H1 (cell line): ENCODE data around the gene PRRT4. TPM values are rescaled to one million over a fixed set of nuclear protein-coding genes. Genes with fewer than 3 reads are reported as not detected.

Experiments
- CTCF ChIA-PET: fragments of 300-600 bp; sonication (Branson Sonifier 250); formaldehyde crosslinking; loops from one replicate; lab custom pipeline; 2021; ENCODE audit not compliant: partially characterized antibody; lab: Charles Lee
- POLR2A ChIA-PET: fragments of 300-600 bp; sonication (Branson Sonifier 250); formaldehyde crosslinking; loops from one replicate; lab custom pipeline; 2021; ENCODE audit warnings: inconsistent platforms; ENCODE audit not compliant: partially characterized antibody; lab: Charles Lee
- DNase-seq, 2 experiments: peaks; one replicate each; pipeline versions ENCODE4 v3.0.0 to v3.0.0-alpha.2; 2010 to 2022; ENCODE audit warnings: low spot score in 2 of 2, low read depth in 1 of 2, mixed read lengths in 1 of 2
- FAIRE-seq: peaks from 2 replicates; lab custom pipeline; 2011; peaks lifted over from hg19 to GRCh38; lab: Jason Lieb, UNC
- H2AFZ ChIP-seq: 2 replicates; pipeline ENCODE4 v1.8.1; 2012; ENCODE audit warnings: low read length, inconsistent platforms
- H2AK5ac ChIP-seq: 2 replicates; pipeline ENCODE4 v1.6.1; 2013; ENCODE audit warnings: low read depth, low read length
- H2BK120ac ChIP-seq: replicated peaks from 2 replicates; pipeline ENCODE3; 2013; ENCODE audit warnings: low read depth, low read length, inconsistent platforms
- H2BK12ac ChIP-seq: 2 replicates; pipeline ENCODE4 v1.6.1; 2013; ENCODE audit warnings: low read depth, low read length
- H2BK15ac ChIP-seq: 2 replicates; pipeline ENCODE4 v1.6.1; 2013; ENCODE audit warnings: low read length
- H2BK20ac ChIP-seq: 2 replicates; pipeline ENCODE4 v1.6.1; 2013; ENCODE audit warnings: low read length
- H2BK5ac ChIP-seq: 2 replicates; pipeline ENCODE4 v1.6.1; 2013; ENCODE audit warnings: low read depth, low read length
- H3K14ac ChIP-seq: 2 replicates; pipeline ENCODE4 v1.6.1; 2013; ENCODE audit warnings: inconsistent platforms; ENCODE audit not compliant: insufficient read length
- H3K18ac ChIP-seq: 2 replicates; pipeline ENCODE4 v1.6.1; 2013; ENCODE audit warnings: low read length; ENCODE audit errors: extremely low read depth
- H3K23ac ChIP-seq: 2 replicates; pipeline ENCODE4 v1.6.1; 2013; ENCODE audit warnings: inconsistent platforms; ENCODE audit not compliant: insufficient read length
- H3K23me2 ChIP-seq: 2 replicates; pipeline ENCODE4 v1.6.1; 2013; ENCODE audit warnings: low read depth, low read length
- H3K27ac ChIP-seq: 2 replicates; pipeline ENCODE4 v1.6.1; 2011; ENCODE audit warnings: low read depth, low read length, inconsistent platforms
- H3K27me3 ChIP-seq, 4 experiments: replicated peaks in 1 of 4; 1 replicate in 1 of 4; 2 replicates in 3 of 4; pipeline versions ENCODE4 v1.6.1 to v1.8.1; 2011 to 2013; ENCODE audit warnings: low read length in 3 of 4, mild to moderate bottlenecking in 3 of 4, inconsistent platforms in 2 of 4, mixed read lengths in 2 of 4, moderate library complexity in 1 of 4; ENCODE audit not compliant: control insufficient read depth in 3 of 4, insufficient read depth in 3 of 4; ENCODE audit errors: extremely low read depth in 1 of 4
- H3K36me3 ChIP-seq, 4 experiments: 2 replicates each; pipeline versions ENCODE4 v1.6.1 to v1.8.1; 2011 to 2013; ENCODE audit warnings: mild to moderate bottlenecking in 4 of 4, low read length in 3 of 4, moderate library complexity in 2 of 4, control low read depth in 1 of 4, inconsistent platforms in 1 of 4; ENCODE audit not compliant: insufficient read depth in 4 of 4, control insufficient read depth in 2 of 4
- H3K4ac ChIP-seq: replicated peaks from 2 replicates; pipeline ENCODE3; 2013; ENCODE audit warnings: low read length, low read depth, mixed read lengths, inconsistent platforms; ENCODE audit not compliant: insufficient read length
- H3K4me1 ChIP-seq, 4 experiments: replicated peaks in 1 of 4; 1 replicate in 1 of 4; 2 replicates in 3 of 4; pipeline versions ENCODE4 v1.6.1 to v1.8.1; 2011 to 2013; ENCODE audit warnings: low read length in 3 of 4, inconsistent platforms in 2 of 4, mixed read lengths in 1 of 4; ENCODE audit not compliant: insufficient read depth in 4 of 4, control insufficient read depth in 3 of 4
- H3K4me2 ChIP-seq, 2 experiments: 2 replicates each; pipeline versions ENCODE4 v1.6.1 to v1.8.1; 2011 to 2013; ENCODE audit warnings: low read depth in 2 of 2, low read length in 2 of 2, control low read depth in 1 of 2, inconsistent platforms in 1 of 2, mild to moderate bottlenecking in 1 of 2; ENCODE audit not compliant: insufficient read depth in 1 of 2
- H3K4me3 ChIP-seq, 4 experiments: fragments of 200-600, 300-600 bp in 1 of 4; sonication (generic), shearing (Covaris generic), sonication (Bioruptor Twin) in 1 of 4; 2 replicates each; pipeline versions ENCODE4 v1.5.1 to v1.8.1; 2011 to 2016; ENCODE audit warnings: low read length in 4 of 4, low read depth in 3 of 4, control low read depth in 2 of 4, inconsistent platforms in 2 of 4, mild to moderate bottlenecking in 2 of 4, mixed read lengths in 1 of 4, moderate library complexity in 1 of 4; ENCODE audit not compliant: insufficient read depth in 2 of 4; ENCODE audit errors: extremely low read depth in 1 of 4
- H3K56ac ChIP-seq: replicated peaks from 2 replicates; pipeline ENCODE3; 2013; ENCODE audit warnings: low read depth, mild to moderate bottlenecking, mixed read lengths, low read length, inconsistent platforms; ENCODE audit not compliant: insufficient read length
- H3K79me1 ChIP-seq: 2 replicates; pipeline ENCODE4 v1.6.1; 2013; ENCODE audit warnings: low read depth, low read length, control low read depth
- H3K79me2 ChIP-seq, 2 experiments: 2 replicates each; pipeline versions ENCODE4 v1.6.1 to v1.8.1; 2012 to 2013; ENCODE audit warnings: low read length in 2 of 2, mild to moderate bottlenecking in 2 of 2, inconsistent platforms in 1 of 2; ENCODE audit not compliant: insufficient read depth in 2 of 2, control insufficient read depth in 1 of 2
- H3K9ac ChIP-seq, 4 experiments: replicated peaks in 1 of 4; 1 replicate in 1 of 4; 2 replicates in 3 of 4; pipeline versions ENCODE4 v1.6.1 to v1.8.1; 2011 to 2013; ENCODE audit warnings: low read depth in 3 of 4, low read length in 3 of 4, control low read depth in 2 of 4, mild to moderate bottlenecking in 2 of 4, moderate library complexity in 2 of 4, inconsistent platforms in 1 of 4; ENCODE audit errors: extremely low read depth in 1 of 4
- H3K9me3 ChIP-seq, 2 experiments: 2 replicates each; pipeline versions ENCODE4 v1.6.1 to v1.8.1; 2012 to 2013; ENCODE audit warnings: mild to moderate bottlenecking in 2 of 2, moderate library complexity in 2 of 2, control low read depth in 1 of 2, inconsistent platforms in 1 of 2, low read depth in 1 of 2, low read length in 1 of 2, mixed read lengths in 1 of 2; ENCODE audit not compliant: insufficient read depth in 2 of 2
- H4K20me1 ChIP-seq, 2 experiments: replicated peaks in 1 of 2; 2 replicates each; pipeline versions ENCODE3 to v1.8.1; 2011 to 2013; ENCODE audit warnings: inconsistent platforms in 2 of 2, low read length in 2 of 2, mild to moderate bottlenecking in 1 of 2; ENCODE audit not compliant: insufficient read depth in 2 of 2, control insufficient read depth in 1 of 2
- H4K5ac ChIP-seq: 2 replicates; pipeline ENCODE4 v1.6.1; 2013; ENCODE audit warnings: low read length, low read depth, mixed read lengths, inconsistent platforms; ENCODE audit not compliant: insufficient read length
- H4K8ac ChIP-seq: 2 replicates; pipeline ENCODE4 v1.8.0; 2013; ENCODE audit warnings: mild to moderate bottlenecking, moderate library complexity, low read length, inconsistent platforms; ENCODE audit not compliant: insufficient read depth; ENCODE audit errors: extremely low read depth
- H4K91ac ChIP-seq: replicated peaks from 2 replicates; pipeline ENCODE3; 2013; ENCODE audit warnings: low read length, mixed read lengths, inconsistent platforms; ENCODE audit not compliant: insufficient read length
- FOSL1 ChIP-seq: IDR thresholded peaks from 2 replicates; pipeline ENCODE4 v1.6.1; 2011; ENCODE audit warnings: mild to moderate bottlenecking, low read depth, low read length, moderate library complexity; ENCODE audit not compliant: insufficient read depth
- RAD21 ChIP-seq, 2 experiments: IDR thresholded peaks in 1 of 2; conservative IDR thresholded peaks in 1 of 2; 2 replicates each; pipeline ENCODE4 v1.6.1; 2011; ENCODE audit warnings: low read depth in 2 of 2, low read length in 2 of 2, improper control_type of control experiment in 1 of 2, inconsistent platforms in 1 of 2, mild to moderate bottlenecking in 1 of 2, moderate library complexity in 1 of 2
- SP1 ChIP-seq: IDR thresholded peaks from 2 replicates; pipeline ENCODE4 v1.6.1; 2011; ENCODE audit warnings: low read depth, low read length
- TCF12 ChIP-seq: IDR thresholded peaks from 2 replicates; pipeline ENCODE4 v1.6.1; 2011; ENCODE audit warnings: low read depth, mild to moderate bottlenecking, low read length
- WGBS, 2 experiments: shearing (Covaris generic) in 1 of 2; methylation state at CpG; one replicate each; pipeline versions ENCODE4 v1.1.6 to v1.1.7; 2013 to 2015; ENCODE audit warnings: low lambda C conversion rate in 2 of 2, mixed read lengths in 2 of 2, inconsistent platforms in 1 of 2, low coverage in 1 of 2, missing lambda C conversion rate in 1 of 2; ENCODE audit not compliant: insufficient replicate concordance in 2 of 2, insufficient coverage in 1 of 2, insufficient read length in 1 of 2; ENCODE audit errors: extremely low coverage in 1 of 2, missing lambda C conversion rate in 1 of 2; 5-methylcytosine and 5-hydroxymethylcytosine counted together
- polyA plus RNA-seq, 7 experiments: library from polyadenylated mRNA; depleted of rRNA in 3 of 7; stranded (reverse) in 5 of 7; unstranded in 2 of 7; fragments of >200 nt in 5 of 7; fragments of 200-250 nt in 2 of 7; gene quantifications; 1 replicate in 5 of 7; 2 replicates in 1 of 7; 4 replicates in 1 of 7; pipeline versions ENCODE4 v1.2.1 to v1.2.3, GENCODE V29; 2011 to 2013; ENCODE audit warnings: missing spikeins in 2 of 7, mixed read lengths in 2 of 7
- total RNA-seq: library from RNA; stranded (reverse); fragmentation: NEBNext Ultra II Directional; extraction: Animal tissue kit (Norgen Biotek cat#: 25700); gene quantifications from 2 replicates; pipeline ENCODE4 v1.2.1, GENCODE V29; 2021
- TF ChIP-seq, protein P1 (sequence below), 3 experiments: IDR thresholded peaks; 1 replicate in 2 of 3; 2 replicates in 1 of 3; pipeline versions ENCODE4 v1.5.1 to v1.6.1; 2011; ENCODE audit warnings: low read length in 3 of 3, mild to moderate bottlenecking in 3 of 3, inconsistent platforms in 2 of 3, low read depth in 1 of 3, moderate library complexity in 1 of 3; ENCODE audit not compliant: insufficient read depth in 1 of 3; ENCODE audit errors: control extremely low read depth in 1 of 3

PRRT4 gene
- total and polyA plus RNA-seq, 2 of the 8 experiments (the other 6 are each of a cell fraction or from before 2014, with no cell fraction given), result 0.34 to 1.0 TPM

DNA sequence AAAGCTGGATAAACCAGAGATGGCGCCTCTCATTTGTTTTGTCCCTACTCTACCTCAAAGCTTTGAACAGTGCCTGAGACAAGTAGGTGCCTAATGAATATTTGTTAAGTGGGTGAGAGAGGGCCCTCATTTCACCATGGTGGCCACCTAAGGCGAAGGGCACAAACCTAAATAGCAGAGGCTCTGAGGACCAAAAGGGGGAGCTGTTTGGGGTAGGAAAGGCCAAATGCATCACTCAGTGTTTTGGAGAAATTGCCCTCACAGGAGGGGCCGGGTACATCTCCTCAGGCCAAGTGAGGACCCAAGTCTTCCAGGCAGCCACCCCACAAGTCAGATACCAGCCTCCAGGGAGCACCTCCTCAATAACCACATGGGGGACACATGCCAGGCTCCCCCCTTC is 34.3 kb upstream of the PRRT4 start:
- Histone ChIP-seq H3K9ac (no peak overlapping the region), H3K27ac (no peak overlapping the region), H3K4ac (no peak overlapping the region), H4K5ac (no peak overlapping the region), H3K18ac (no peak overlapping the region), H4K91ac (no peak overlapping the region), H3K27me3 (no peaks in the 10 kb centered on the region), H2BK15ac (no peak overlapping the region), H3K56ac (no peak overlapping the region), H3K4me2 (no peak overlapping the region), H3K4me1 (no peaks in the 10 kb centered on the region), H2AK5ac (no peak overlapping the region), H3K79me2 (no peaks in the 10 kb centered on the region), H3K23ac (no peak overlapping the region), H4K20me1 (no peaks in the 10 kb centered on the region), H3K23me2 (no peaks in the 10 kb centered on the region), H3K79me1 (no peaks in the 10 kb centered on the region), H3K36me3 (peaks cover 0 to 3% (median 2%) of the 10 kb centered on the region in 4 experiments; a peak in 4 of 8 replicates), H4K8ac (no peak overlapping the region), H3K9me3 (no peaks in the 10 kb centered on the region), H2BK20ac (no peak overlapping the region), H3K4me3 (no peak overlapping the region), H2AFZ (no peak overlapping the region), H2BK12ac (no peak overlapping the region), H2BK120ac (no peak overlapping the region), H3K14ac (no peak overlapping the region), H2BK5ac (no peak overlapping the region)
- no peak for FAIRE-seq
- POLR2A ChIA-PET, result interaction anchor here (1.6 to 3.1 kb wide), 2 partner anchors 9 to 12 kb away, joined by 4 to 8 read pairs; no protein-coding TSS in a partner anchor
- WGBS, 2 experiments, result 90% methylated on average over 3 of the region's 3 CpGs; no CpG with 5 or more reads in 1 of the 2 experiments
- no peak for DNase-seq
- CTCF ChIA-PET, result interaction anchor here (0.6 to 24.8 kb wide), 14 partner anchors 9 to 65 kb away, joined by 3 to 275 read pairs (median 6); partner anchors contain the start of genes IMPDH1 and PRRT4
- TF ChIP-seq SP1, result no peak
- TF ChIP-seq FOSL1, result no peak
- TF ChIP-seq RAD21 (IDR thresholded peaks at IDR 0.05 in 1 of 2, conservative IDR thresholded peaks at IDR 0.05 in 1 of 2; ENCODE audit: low read depth in 2 of 2, low read length in 2 of 2), result peak in 1 of 2 experiments; percentile 14; a peak in 1 of 4 replicates
- TF ChIP-seq, protein P1, sequence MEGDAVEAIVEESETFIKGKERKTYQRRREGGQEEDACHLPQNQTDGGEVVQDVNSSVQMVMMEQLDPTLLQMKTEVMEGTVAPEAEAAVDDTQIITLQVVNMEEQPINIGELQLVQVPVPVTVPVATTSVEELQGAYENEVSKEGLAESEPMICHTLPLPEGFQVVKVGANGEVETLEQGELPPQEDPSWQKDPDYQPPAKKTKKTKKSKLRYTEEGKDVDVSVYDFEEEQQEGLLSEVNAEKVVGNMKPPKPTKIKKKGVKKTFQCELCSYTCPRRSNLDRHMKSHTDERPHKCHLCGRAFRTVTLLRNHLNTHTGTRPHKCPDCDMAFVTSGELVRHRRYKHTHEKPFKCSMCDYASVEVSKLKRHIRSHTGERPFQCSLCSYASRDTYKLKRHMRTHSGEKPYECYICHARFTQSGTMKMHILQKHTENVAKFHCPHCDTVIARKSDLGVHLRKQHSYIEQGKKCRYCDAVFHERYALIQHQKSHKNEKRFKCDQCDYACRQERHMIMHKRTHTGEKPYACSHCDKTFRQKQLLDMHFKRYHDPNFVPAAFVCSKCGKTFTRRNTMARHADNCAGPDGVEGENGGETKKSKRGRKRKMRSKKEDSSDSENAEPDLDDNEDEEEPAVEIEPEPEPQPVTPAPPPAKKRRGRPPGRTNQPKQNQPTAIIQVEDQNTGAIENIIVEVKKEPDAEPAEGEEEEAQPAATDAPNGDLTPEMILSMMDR (IDR thresholded peaks at IDR 0.05; ENCODE audit: control extremely low read depth in 1 of 3, insufficient read depth in 1 of 3, low read depth in 1 of 3, low read length in 3 of 3), result peak in 2 of 3 experiments; percentile 26 to 57; a peak in 3 of 4 replicates
- TF ChIP-seq TCF12, result no peak
